HG03442 (cell line): ENCODE measurements around the gene ST6GALNAC5.
"Not testable (repeated sequence)": the region's sequence is repeated elsewhere in the genome, so short reads cannot be mapped to it uniquely, and the experiment has no call there.

ENCODE experiments used
- ATAC-seq: cut with Tn5 transposase; IDR thresholded peaks from one replicate; pipeline ENCODE4 v1.9.1; 2021; ENCODE audit warnings: mild to moderate bottlenecking, moderate library complexity; ENCODE audit not compliant: unreplicated experiment

Gene ST6GALNAC5

GRCh38 chr1:76933847-76934815, 66.9 kb downstream of the ST6GALNAC5 start:
- no peak for ATAC-seq

GRCh38 chr1:76938304-76938703, 71.0 kb downstream of the ST6GALNAC5 start:
- no peak for ATAC-seq

GRCh38 chr1:76939050-76939816, 72.0 kb downstream of the ST6GALNAC5 start:
- peak; percentile 61 for ATAC-seq

GRCh38 chr1:76939817-76940216, 72.5 kb downstream of the ST6GALNAC5 start:
- ATAC-seq: no peak

- ATAC-seq: no peak
Observed at GRCh38 chr1:76940571-76941335, 73.5 kb downstream of the ST6GALNAC5 start.

GRCh38 chr1:76942549-76942948, 75.3 kb downstream of the ST6GALNAC5 start:
- ATAC-seq: no peak

- ATAC-seq: no peak
Observed at GRCh38 chr1:76944942-76945341, 77.7 kb downstream of the ST6GALNAC5 start.

- no peak for ATAC-seq
Observed at GRCh38 chr1:76948846-76949245, 81.6 kb downstream of the ST6GALNAC5 start.

GRCh38 chr1:76949503-76949902, 82.2 kb downstream of the ST6GALNAC5 start:
- ATAC-seq: no peak

- no peak for ATAC-seq
Observed at GRCh38 chr1:76950306-76950705, 83.0 kb downstream of the ST6GALNAC5 start.

GRCh38 chr1:76951153-76951552, 83.9 kb downstream of the ST6GALNAC5 start:
- ATAC-seq: no peak

- no peak for ATAC-seq
Observed at GRCh38 chr1:76955652-76956051, 88.4 kb downstream of the ST6GALNAC5 start.

- ATAC-seq: no peak
Observed at GRCh38 chr1:76957961-76958360, 90.7 kb downstream of the ST6GALNAC5 start.

GRCh38 chr1:76958828-76959227, 91.5 kb downstream of the ST6GALNAC5 start:
- no peak for ATAC-seq

GRCh38 chr1:76959556-76959955, 92.3 kb downstream of the ST6GALNAC5 start:
- ATAC-seq: no peak

GRCh38 chr1:76961181-76961819, 94.0 kb downstream of the ST6GALNAC5 start:
- ATAC-seq: no peak

GRCh38 chr1:76961820-76962207, 94.5 kb downstream of the ST6GALNAC5 start:
- no peak for ATAC-seq

GRCh38 chr1:76981267-76981666, 114.0 kb downstream of the ST6GALNAC5 start:
- ATAC-seq: not testable (repeated sequence)

- ATAC-seq: no peak
Observed at GRCh38 chr1:76989976-76990375, 122.7 kb downstream of the ST6GALNAC5 start.

GRCh38 chr1:76993036-76993435, 125.8 kb downstream of the ST6GALNAC5 start:
- ATAC-seq: no peak
